Coronary artery (tissue), 2 donors: ENCODE data around the gene C1orf21.
A peak's percentile ranks its signal among the peaks of the same experiment; 100 is the strongest.

Experiments
- DNase-seq: peaks from one replicate; pipeline ENCODE4 v3.0.0-alpha.2; 2017; ENCODE audit warnings: low spot score
- H3K27ac ChIP-seq, 2 donors: fragments of 200-600 bp; sonication (generic); one replicate each; pipeline ENCODE4 v1.5.1; 2016 to 2019
- H3K4me3 ChIP-seq: fragments of 200-600 bp; sonication (generic); 2 replicates; pipeline ENCODE4 v1.5.1; 2016; ENCODE audit warnings: mild to moderate bottlenecking, moderate library complexity
- TF ChIP-seq, protein P1 (sequence below): fragments of 200-600 bp; sonication (generic); IDR thresholded peaks from one replicate; pipeline ENCODE4 v1.5.1; 2019; ENCODE audit warnings: antibody characterized with exemption

C1orf21 gene

GRCh38 chr1:184617433-184618029 is 230.7 kb downstream of the C1orf21 start:
- H3K4me3 ChIP-seq, result no peak overlapping the region
- peak; percentile 67 for DNase-seq
- no peak overlapping the region for H3K27ac ChIP-seq
- TF ChIP-seq, protein P1, sequence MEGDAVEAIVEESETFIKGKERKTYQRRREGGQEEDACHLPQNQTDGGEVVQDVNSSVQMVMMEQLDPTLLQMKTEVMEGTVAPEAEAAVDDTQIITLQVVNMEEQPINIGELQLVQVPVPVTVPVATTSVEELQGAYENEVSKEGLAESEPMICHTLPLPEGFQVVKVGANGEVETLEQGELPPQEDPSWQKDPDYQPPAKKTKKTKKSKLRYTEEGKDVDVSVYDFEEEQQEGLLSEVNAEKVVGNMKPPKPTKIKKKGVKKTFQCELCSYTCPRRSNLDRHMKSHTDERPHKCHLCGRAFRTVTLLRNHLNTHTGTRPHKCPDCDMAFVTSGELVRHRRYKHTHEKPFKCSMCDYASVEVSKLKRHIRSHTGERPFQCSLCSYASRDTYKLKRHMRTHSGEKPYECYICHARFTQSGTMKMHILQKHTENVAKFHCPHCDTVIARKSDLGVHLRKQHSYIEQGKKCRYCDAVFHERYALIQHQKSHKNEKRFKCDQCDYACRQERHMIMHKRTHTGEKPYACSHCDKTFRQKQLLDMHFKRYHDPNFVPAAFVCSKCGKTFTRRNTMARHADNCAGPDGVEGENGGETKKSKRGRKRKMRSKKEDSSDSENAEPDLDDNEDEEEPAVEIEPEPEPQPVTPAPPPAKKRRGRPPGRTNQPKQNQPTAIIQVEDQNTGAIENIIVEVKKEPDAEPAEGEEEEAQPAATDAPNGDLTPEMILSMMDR, result no peak

DNA sequence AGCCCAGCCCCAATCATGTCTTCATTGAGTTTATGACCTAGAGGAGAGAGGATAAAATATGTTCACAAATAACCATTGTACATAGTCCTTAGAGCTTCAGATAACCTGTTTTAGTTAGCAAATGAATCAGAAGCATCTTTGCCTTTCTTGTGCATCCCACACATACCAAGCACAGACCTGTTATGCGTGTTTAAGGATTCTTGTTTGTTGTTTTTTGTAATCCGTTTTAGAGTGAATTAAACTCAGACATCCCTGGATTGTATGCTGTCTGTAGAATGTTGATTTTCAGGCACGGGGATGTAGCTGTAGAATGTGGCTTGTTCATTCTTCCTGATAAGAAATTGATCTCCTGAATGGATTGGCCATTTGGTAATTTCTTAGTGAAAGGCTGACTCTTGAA is 232.0 kb downstream of the C1orf21 start:
- TF ChIP-seq, protein P1, result no peak
- H3K27ac ChIP-seq, result no peak overlapping the region
- no peak for DNase-seq
- H3K4me3 ChIP-seq, result no peak overlapping the region

DNA sequence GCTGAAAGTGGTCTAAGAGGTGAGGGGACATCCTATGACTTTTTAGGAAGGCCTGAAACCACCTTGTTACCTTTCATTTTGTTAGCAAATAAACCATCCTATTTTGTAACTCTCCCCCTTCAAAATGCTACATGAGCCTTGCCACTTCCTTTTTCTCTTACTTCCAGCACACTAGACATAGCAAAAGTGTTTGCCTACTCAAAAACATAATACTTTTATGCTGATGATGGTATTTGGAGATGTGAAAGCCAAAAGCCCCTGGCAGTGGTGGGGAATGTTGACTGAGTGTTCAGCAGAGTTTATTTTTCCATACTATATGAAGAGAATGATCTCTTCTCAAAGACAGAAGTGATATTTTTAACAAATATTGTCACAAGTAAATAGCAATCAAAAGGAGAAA is 233.6 kb downstream of the C1orf21 start:
- DNase-seq, result no peak
- H3K27ac ChIP-seq, result peak overlapping the region in 1 of 2 donors; percentile 75
- TF ChIP-seq, protein P1, result no peak
- H3K4me3 ChIP-seq, result no peak overlapping the region

- TF ChIP-seq, protein P1, result no peak
- peak; percentile 65 for DNase-seq
These were observed 234.4 kb downstream of the C1orf21 start for GRCh38 chr1:184621260-184621659.

DNA sequence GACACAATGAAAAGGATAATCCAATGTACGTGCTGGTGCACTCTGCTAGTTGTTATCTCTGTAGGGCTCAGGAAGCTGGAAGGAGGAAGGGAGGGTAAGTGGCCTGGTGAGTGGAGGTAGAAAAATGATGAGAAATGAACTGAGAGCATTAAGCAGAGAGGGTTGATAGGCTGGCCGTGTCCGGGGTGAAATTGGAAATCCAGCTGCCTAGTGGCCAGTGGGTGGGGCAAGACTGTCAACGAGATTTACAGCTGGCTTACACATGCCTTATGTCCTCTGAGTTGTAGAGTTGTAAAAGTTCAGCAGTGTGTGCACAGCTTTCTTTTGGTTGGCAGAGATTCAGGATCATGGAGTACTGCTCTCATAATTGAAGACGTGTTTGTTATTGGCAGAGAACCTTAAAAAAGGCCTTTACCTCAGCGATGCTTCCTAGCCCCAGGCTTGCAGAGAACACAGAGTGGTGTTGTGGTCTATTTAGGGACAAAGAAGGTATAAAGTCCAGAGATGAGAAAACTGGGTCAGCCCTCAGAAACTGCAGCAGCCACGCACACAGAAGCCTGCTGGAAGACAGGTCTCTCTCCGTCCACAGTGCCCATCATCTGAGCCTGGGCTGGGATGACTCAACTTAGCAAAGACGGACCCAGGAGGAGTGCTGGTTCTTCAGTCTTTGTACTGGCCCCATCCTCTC is 235.5 kb downstream of the C1orf21 start:
- H3K27ac ChIP-seq, result peak overlapping the region; percentile 63 to 75
- H3K4me3 ChIP-seq, result no peak overlapping the region

More at GRCh38 chr1:184621260-184621659, 234.4 kb downstream of the C1orf21 start:
- no peak overlapping the region for H3K4me3 ChIP-seq
- H3K27ac ChIP-seq, result peak overlapping the region; percentile 18 to 75

GRCh38 chr1:184623404-184623803 is 236.6 kb downstream of the C1orf21 start:
- peak overlapping the region in 1 of 2 donors; percentile 63 for H3K27ac ChIP-seq
- TF ChIP-seq, protein P1, result no peak
- no peak overlapping the region for H3K4me3 ChIP-seq
- DNase-seq, result no peak

More for the DNA sequence above, 235.5 kb downstream of the C1orf21 start:
- peak; percentile 84 for DNase-seq
- TF ChIP-seq, protein P1, result no peak

DNA sequence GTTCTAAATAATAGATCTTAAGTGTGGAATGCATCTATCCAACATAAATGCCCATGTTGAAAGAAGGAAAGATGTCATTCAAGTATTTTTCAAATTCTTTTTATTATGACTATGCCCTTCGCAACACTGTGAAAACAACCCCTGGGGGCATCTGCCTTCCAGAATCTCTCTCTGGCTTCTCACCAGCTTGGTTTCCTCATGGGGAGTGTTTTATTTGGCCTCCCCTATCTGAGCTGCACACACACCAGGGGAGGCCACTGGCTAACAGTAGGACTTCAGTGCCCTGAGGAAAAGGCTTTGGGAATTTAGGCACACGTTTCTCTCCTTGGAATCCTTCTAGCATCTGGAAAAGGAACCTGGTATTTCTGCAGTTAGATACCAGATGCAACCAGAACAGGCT is 237.2 kb downstream of the C1orf21 start:
- TF ChIP-seq, protein P1, result no peak
- H3K27ac ChIP-seq, result peak overlapping the region in 1 of 2 donors; percentile 36
- no peak overlapping the region for H3K4me3 ChIP-seq
- DNase-seq, result no peak
